Mesendoderm (in vitro differentiated cells): Measurements from ENCODE around the gene KDM1B.
"Not testable (repeated sequence)": the region's sequence is repeated elsewhere in the genome, so short reads cannot be mapped to it uniquely, and the experiment has no call there.

Source experiments
- DNase-seq: peaks from one replicate; pipeline ENCODE4 v3.0.0; 2013
- H2AK5ac ChIP-seq: 2 replicates; pipeline ENCODE4 v1.6.1; 2013; ENCODE audit warnings: low read length, inconsistent platforms
- H2BK120ac ChIP-seq: 2 replicates; pipeline ENCODE4 v1.6.1; 2013; ENCODE audit warnings: low read depth, mild to moderate bottlenecking, low read length, moderate library complexity, mixed read lengths
- H2BK15ac ChIP-seq: replicated peaks from 2 replicates; pipeline ENCODE4 v1.6.1; 2013; ENCODE audit warnings: low read depth, mild to moderate bottlenecking, moderate library complexity
- H2BK5ac ChIP-seq: 2 replicates; pipeline ENCODE4 v1.6.1; 2013; ENCODE audit warnings: low read length, inconsistent platforms
- H3K18ac ChIP-seq: 2 replicates; pipeline ENCODE4 v1.6.1; 2013; ENCODE audit warnings: mild to moderate bottlenecking, low read length, mixed read lengths
- H3K23ac ChIP-seq: one replicate; pipeline ENCODE4 v1.6.1; 2013; ENCODE audit warnings: low read length
- H3K27ac ChIP-seq: 2 replicates; pipeline ENCODE4 v1.5.1; 2013; ENCODE audit warnings: low read depth, mild to moderate bottlenecking, inconsistent platforms, low read length, moderate library complexity
- H3K27me3 ChIP-seq: 2 replicates; pipeline ENCODE4 v1.6.1; 2013; ENCODE audit warnings: low read length, control low read depth, mild to moderate bottlenecking, inconsistent platforms; ENCODE audit not compliant: insufficient read depth, poor library complexity
- H3K36me3 ChIP-seq: 2 replicates; pipeline ENCODE4 v1.6.1; 2013; ENCODE audit warnings: low read length, inconsistent platforms; ENCODE audit not compliant: control insufficient read depth, insufficient read depth
- H3K4ac ChIP-seq: one replicate; pipeline ENCODE4 v1.6.1; 2013; ENCODE audit warnings: low read depth, mild to moderate bottlenecking, low read length, moderate library complexity
- H3K4me1 ChIP-seq: 2 replicates; pipeline ENCODE4 v1.6.1; 2013; ENCODE audit warnings: low read depth, low read length, inconsistent platforms; ENCODE audit not compliant: control insufficient read depth
- H3K4me2 ChIP-seq: 2 replicates; pipeline ENCODE4 v1.6.1; 2013; ENCODE audit warnings: low read length
- H3K4me3 ChIP-seq: 2 replicates; pipeline ENCODE4 v1.5.1; 2013; ENCODE audit warnings: mild to moderate bottlenecking, low read length
- H3K56ac ChIP-seq: one replicate; pipeline ENCODE4 v1.6.1; 2013; ENCODE audit warnings: low read length
- H3K79me1 ChIP-seq: 2 replicates; pipeline ENCODE4 v1.6.1; 2013; ENCODE audit warnings: low read length, inconsistent platforms
- H3K79me2 ChIP-seq: 2 replicates; pipeline ENCODE4 v1.6.1; 2013; ENCODE audit warnings: mild to moderate bottlenecking, low read length; ENCODE audit not compliant: control insufficient read depth, insufficient read depth
- H3K9ac ChIP-seq: 2 replicates; pipeline ENCODE4 v1.6.1; 2013; ENCODE audit warnings: low read length, inconsistent platforms
- H4K5ac ChIP-seq: one replicate; pipeline ENCODE4 v1.6.1; 2013; ENCODE audit warnings: low read length
- H4K8ac ChIP-seq: one replicate; pipeline ENCODE4 v1.6.1; 2013; ENCODE audit warnings: low read depth, mild to moderate bottlenecking, control low read depth, low read length, moderate library complexity
- WGBS: extraction: QIAGEN DNeasy Blood & Tissue Kit; methylation state at CpG from one replicate; pipeline ENCODE4 v1.1.7; 2013; ENCODE audit warnings: low lambda C conversion rate, missing lambda C conversion rate; ENCODE audit not compliant: insufficient coverage; ENCODE audit errors: extremely low coverage; 5-methylcytosine and 5-hydroxymethylcytosine counted together

The KDM1B gene

DNA sequence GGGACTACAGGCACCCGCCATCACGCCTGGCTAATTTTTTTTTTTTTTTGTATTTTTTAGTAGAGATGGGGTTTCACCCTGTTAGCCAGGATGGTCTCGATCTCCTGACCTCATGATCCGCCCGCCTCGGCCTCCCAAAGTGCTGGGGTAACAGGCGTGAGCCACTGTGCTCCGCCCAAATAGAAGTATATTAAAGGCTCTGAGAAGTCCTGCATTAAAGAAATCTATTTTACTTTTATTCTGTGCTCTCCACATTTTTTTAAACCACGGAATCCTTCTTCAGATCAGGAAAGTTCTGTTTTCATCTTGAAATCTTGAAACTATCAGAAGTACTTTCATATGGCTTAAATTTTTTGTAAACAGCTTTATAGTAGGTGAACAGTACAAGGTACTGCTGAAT, 53.6 kb downstream of the KDM1B start:
- H4K8ac ChIP-seq, H2BK15ac ChIP-seq: not testable (repeated sequence)
- WGBS, result no CpG with 5 or more reads among the region's 9 CpGs

DNA sequence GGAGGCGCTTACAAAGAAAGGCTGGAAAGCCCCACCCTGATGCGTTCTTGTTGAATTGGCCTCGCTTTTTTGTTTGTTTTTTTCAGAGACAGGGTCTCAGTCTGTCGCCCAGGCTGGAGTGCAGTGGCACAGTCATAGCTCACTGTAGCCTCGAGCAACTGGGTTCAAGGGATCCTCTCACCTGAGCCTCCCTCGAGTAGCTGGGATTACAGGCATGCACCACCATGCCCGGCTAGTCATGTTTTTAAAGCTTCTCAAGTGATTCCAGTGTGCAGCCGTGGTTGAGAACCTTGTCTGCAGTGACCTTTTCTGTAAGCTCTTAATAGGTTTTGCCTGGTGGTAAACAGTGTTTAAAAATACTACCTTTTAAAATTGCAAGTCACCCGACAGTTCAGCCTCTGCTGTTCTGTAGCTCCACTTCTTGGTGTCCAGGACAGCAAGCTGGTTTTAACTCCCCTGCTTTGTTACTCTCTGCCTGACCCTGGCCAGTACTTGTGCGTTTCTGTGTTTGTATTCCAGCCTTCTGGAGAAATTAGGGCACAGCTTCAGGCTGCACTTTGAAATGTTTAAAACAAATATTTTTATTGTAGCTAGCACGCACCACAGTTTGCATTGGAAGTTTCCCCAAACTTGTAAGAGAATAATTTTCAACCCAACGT, 54.4 kb downstream of the KDM1B start:
- H4K5ac ChIP-seq, result no peak overlapping the region
- no peak overlapping the region for H3K27ac ChIP-seq
- no peak overlapping the region for H2BK5ac ChIP-seq
- H3K4ac ChIP-seq, result no peak overlapping the region
- no peak overlapping the region for H3K4me3 ChIP-seq
- no peak overlapping the region for H4K8ac ChIP-seq
- H3K79me1 ChIP-seq, result no peaks in the 10 kb centered on the region
- DNase-seq, result no peak
- H3K23ac ChIP-seq, result no peak overlapping the region
- no peak overlapping the region for H3K4me2 ChIP-seq
- H3K9ac ChIP-seq, result no peak overlapping the region
- H3K4me1 ChIP-seq, result no peaks in the 10 kb centered on the region
- H2BK120ac ChIP-seq, result no peak overlapping the region
- H3K56ac ChIP-seq, result no peak overlapping the region
- no peak overlapping the region for H2AK5ac ChIP-seq
- no peak overlapping the region for H2BK15ac ChIP-seq
- H3K27me3 ChIP-seq, result no peaks in the 10 kb centered on the region
- no peaks in the 10 kb centered on the region for H3K79me2 ChIP-seq
- H3K18ac ChIP-seq, result no peak overlapping the region
- WGBS, result no CpG with 5 or more reads among the region's 12 CpGs
- H3K36me3 ChIP-seq, result no peaks in the 10 kb centered on the region

More for the DNA sequence above, 53.6 kb downstream of the KDM1B start:
- H3K79me1 ChIP-seq, H2BK5ac ChIP-seq, H3K18ac ChIP-seq, H3K27me3 ChIP-seq, H4K5ac ChIP-seq, H3K79me2 ChIP-seq, H3K4me1 ChIP-seq, H3K4me2 ChIP-seq, H3K9ac ChIP-seq, H3K4ac ChIP-seq, H3K27ac ChIP-seq, H2AK5ac ChIP-seq, H3K23ac ChIP-seq, H3K4me3 ChIP-seq, H3K56ac ChIP-seq, H3K36me3 ChIP-seq, DNase-seq, H2BK120ac ChIP-seq: not testable (repeated sequence)

DNA sequence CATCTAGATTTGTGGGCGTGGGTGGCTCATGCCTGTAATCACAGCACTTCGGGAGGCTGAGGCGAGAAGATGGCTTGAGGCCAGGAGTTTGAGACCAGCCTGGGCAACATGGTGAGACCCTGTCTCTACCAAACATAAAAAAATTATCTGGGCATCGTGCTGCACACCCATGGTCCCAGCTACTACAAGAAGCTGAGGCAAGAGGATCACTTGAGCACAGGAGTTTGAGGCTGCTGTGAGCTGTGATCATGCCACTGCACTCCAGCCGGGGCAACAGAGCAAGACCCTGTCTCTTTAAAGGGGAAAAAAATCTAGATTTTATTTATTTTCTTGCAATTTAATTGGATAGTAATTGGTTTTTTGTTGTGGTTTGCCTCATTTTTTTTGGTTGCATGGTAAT, 55.5 kb downstream of the KDM1B start:
- no peak overlapping the region for H3K4me3 ChIP-seq
- no peaks in the 10 kb centered on the region for H3K36me3 ChIP-seq
- H3K18ac ChIP-seq, result no peak overlapping the region

DNA sequence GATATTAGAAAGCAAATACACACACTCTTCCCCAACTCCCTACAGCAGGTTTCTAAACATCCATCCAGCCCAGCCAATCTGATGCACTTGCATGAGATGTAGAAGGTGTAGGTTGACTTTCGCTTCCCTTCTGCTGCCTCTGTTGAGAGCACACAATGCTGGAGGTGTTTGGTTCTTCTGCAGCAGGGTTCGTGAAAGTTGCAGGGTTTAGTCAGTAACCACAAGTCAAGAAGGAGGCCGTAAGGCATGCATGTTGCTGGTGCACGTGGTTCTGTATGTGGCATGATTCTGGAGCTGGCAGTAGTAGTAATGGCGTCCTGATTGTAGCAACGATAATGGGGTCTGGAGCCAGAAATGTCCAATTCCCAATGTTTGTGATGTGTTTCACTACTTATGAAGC, 56.1 kb downstream of the KDM1B start:
- H3K4me1 ChIP-seq, result no peaks in the 10 kb centered on the region
- no peak overlapping the region for H2BK5ac ChIP-seq
- no peak overlapping the region for H3K4ac ChIP-seq
- H3K23ac ChIP-seq, result no peak overlapping the region
- H3K79me1 ChIP-seq, result no peaks in the 10 kb centered on the region
- no peak overlapping the region for H4K5ac ChIP-seq
- H3K36me3 ChIP-seq, result no peaks in the 10 kb centered on the region
- H2BK120ac ChIP-seq, result no peak overlapping the region
- no peak overlapping the region for H2AK5ac ChIP-seq
- H3K18ac ChIP-seq, result no peak overlapping the region
- no peak overlapping the region for H3K9ac ChIP-seq
- H3K79me2 ChIP-seq, result no peaks in the 10 kb centered on the region
- H3K27ac ChIP-seq, result no peak overlapping the region
- WGBS, result no CpG with 5 or more reads among the region's 6 CpGs
- H3K56ac ChIP-seq, result no peak overlapping the region
- H3K27me3 ChIP-seq, result no peaks in the 10 kb centered on the region
- no peak overlapping the region for H3K4me3 ChIP-seq
- H4K8ac ChIP-seq, result no peak overlapping the region
- DNase-seq, result no peak
- no peak overlapping the region for H3K4me2 ChIP-seq
- H2BK15ac ChIP-seq, result no peak overlapping the region

More for the DNA sequence above, 55.5 kb downstream of the KDM1B start:
- no peak for DNase-seq
- H3K4ac ChIP-seq, result no peak overlapping the region
- no peak overlapping the region for H2BK15ac ChIP-seq
- no peak overlapping the region for H3K27ac ChIP-seq
- H3K9ac ChIP-seq, result no peak overlapping the region
- H3K4me1 ChIP-seq, result no peaks in the 10 kb centered on the region
- no peaks in the 10 kb centered on the region for H3K27me3 ChIP-seq
- WGBS, result no CpG with 5 or more reads among the region's 5 CpGs
- H3K79me1 ChIP-seq, result no peaks in the 10 kb centered on the region
- no peak overlapping the region for H2BK5ac ChIP-seq
- H3K79me2 ChIP-seq, result no peaks in the 10 kb centered on the region
- no peak overlapping the region for H2AK5ac ChIP-seq
- no peak overlapping the region for H3K4me2 ChIP-seq
- H4K5ac ChIP-seq, result no peak overlapping the region
- no peak overlapping the region for H3K56ac ChIP-seq
- no peak overlapping the region for H3K23ac ChIP-seq
- no peak overlapping the region for H4K8ac ChIP-seq
- no peak overlapping the region for H2BK120ac ChIP-seq

DNA sequence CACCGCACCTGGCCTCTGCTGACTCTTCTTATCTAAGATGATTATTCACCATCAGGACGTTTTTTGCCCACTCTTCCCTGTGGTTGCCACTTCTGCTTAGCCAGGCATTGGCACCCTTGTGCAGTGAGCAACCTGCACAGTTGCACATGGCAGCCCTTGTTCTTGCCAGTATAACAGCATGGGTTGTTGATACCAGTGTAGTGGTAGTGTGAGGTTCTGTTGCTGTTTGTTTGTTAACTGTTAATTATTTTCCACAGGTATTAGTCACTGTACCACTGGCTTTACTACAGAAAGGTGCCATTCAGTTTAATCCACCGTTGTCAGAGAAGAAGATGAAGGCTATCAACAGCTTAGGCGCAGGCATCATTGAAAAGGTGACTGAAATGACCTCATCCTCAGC, 57.0 kb downstream of the KDM1B start:
- Histone ChIP-seq H3K36me3 (no peaks in the 10 kb centered on the region), H2BK120ac (no peak overlapping the region), H2BK5ac (no peak overlapping the region), H3K79me1 (no peaks in the 10 kb centered on the region), H3K4me2 (no peak overlapping the region), H3K18ac (no peak overlapping the region), H3K56ac (no peak overlapping the region), H3K9ac (no peak overlapping the region), H3K4ac (no peak overlapping the region), H2AK5ac (no peak overlapping the region), H3K4me3 (no peak overlapping the region), H3K23ac (no peak overlapping the region), H3K27ac (no peak overlapping the region), H3K4me1 (no peaks in the 10 kb centered on the region), H2BK15ac (no peak overlapping the region), H3K79me2 (no peaks in the 10 kb centered on the region), H3K27me3 (no peaks in the 10 kb centered on the region), H4K8ac (no peak overlapping the region), H4K5ac (no peak overlapping the region)
- DNase-seq, result no peak
- WGBS, result no CpG with 5 or more reads among the region's 4 CpGs

DNA sequence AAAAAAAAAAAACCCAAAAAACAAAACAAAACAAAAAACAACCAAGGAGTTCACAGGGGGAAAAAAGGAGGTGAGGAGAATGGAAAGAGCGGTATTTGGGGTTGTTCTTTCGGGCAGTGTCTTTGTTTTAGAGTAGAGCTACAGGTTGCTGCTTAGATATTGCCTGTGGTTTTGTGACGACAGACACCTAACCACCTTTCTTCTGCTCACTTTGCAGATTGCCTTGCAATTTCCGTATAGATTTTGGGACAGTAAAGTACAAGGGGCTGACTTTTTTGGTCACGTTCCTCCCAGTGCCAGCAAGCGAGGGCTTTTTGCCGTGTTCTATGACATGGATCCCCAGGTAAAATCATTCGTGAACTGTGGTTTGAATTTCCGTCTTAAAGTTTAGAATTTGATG, 58.2 kb downstream of the KDM1B start:
- no CpG with 5 or more reads among the region's 9 CpGs for WGBS
- no peak overlapping the region for H2AK5ac ChIP-seq

More for the DNA sequence above, 58.2 kb downstream of the KDM1B start:
- Histone ChIP-seq H3K79me2 (no peaks in the 10 kb centered on the region), H3K27ac (no peak overlapping the region), H3K4me1 (no peaks in the 10 kb centered on the region), H3K79me1 (no peaks in the 10 kb centered on the region), H2BK120ac (no peak overlapping the region), H3K4ac (no peak overlapping the region), H4K5ac (no peak overlapping the region), H2BK15ac (no peak overlapping the region), H3K27me3 (no peaks in the 10 kb centered on the region), H2BK5ac (no peak overlapping the region), H3K36me3 (no peaks in the 10 kb centered on the region), H3K4me2 (no peak overlapping the region), H3K23ac (no peak overlapping the region), H3K4me3 (no peak overlapping the region), H3K9ac (no peak overlapping the region), H3K18ac (no peak overlapping the region), H4K8ac (no peak overlapping the region), H3K56ac (no peak overlapping the region)
- DNase-seq, result no peak
